AG09319 (cell line): Measurements from ENCODE around the gene PHLDB1.

ENCODE experiments used
- DNase-seq: peaks from one replicate; pipeline ENCODE4 v3.0.0-alpha.2; 2010; ENCODE audit warnings: low read depth; ENCODE audit errors: extremely low read depth
- CTCF ChIP-seq: IDR thresholded peaks from 2 replicates; pipeline ENCODE4 v1.5.1; 2011; ENCODE audit warnings: low read depth, mild to moderate bottlenecking, inconsistent platforms, low read length, moderate library complexity

Gene PHLDB1

GRCh38 chr11:118625976-118626375, 18.6 kb downstream of the PHLDB1 start:
- DNase-seq, result no peak
- TF ChIP-seq CTCF, result no peak

- TF ChIP-seq CTCF, result no peak
- DNase-seq, result no peak
Observed at GRCh38 chr11:118627566-118627965, 20.2 kb downstream of the PHLDB1 start.

- no peak for TF ChIP-seq CTCF
Observed at GRCh38 chr11:118628031-118628430, 20.6 kb downstream of the PHLDB1 start.

GRCh38 chr11:118628432-118628831, 21.0 kb downstream of the PHLDB1 start:
- TF ChIP-seq CTCF, result no peak
- DNase-seq, result no peak

More at GRCh38 chr11:118628031-118628430, 20.6 kb downstream of the PHLDB1 start:
- DNase-seq, result no peak

GRCh38 chr11:118628861-118629549, 21.6 kb downstream of the PHLDB1 start:
- no peak for DNase-seq
- no peak for TF ChIP-seq CTCF

GRCh38 chr11:118629761-118630661, 22.6 kb downstream of the PHLDB1 start:
- TF ChIP-seq CTCF, result no peak
- DNase-seq, result no peak

- no peak for TF ChIP-seq CTCF
- DNase-seq, result no peak
Observed at GRCh38 chr11:118631142-118631909, 23.9 kb downstream of the PHLDB1 start.
